SJSA1 (cell line): ENCODE results near the gene NECTIN2. TPM values are rescaled to one million over a fixed set of nuclear protein-coding genes. Genes with fewer than 3 reads are reported as not detected.
A peak's percentile ranks its signal among the peaks of the same experiment; 100 is the strongest.
"Not testable (repeated sequence)": the region's sequence is repeated elsewhere in the genome, so short reads cannot be mapped to it uniquely, and the experiment has no call there.

ENCODE experiments used
- DNase-seq, 2 experiments: peaks; one replicate each; pipeline ENCODE4 v3.0.0-alpha.2; 2015 to 2020; ENCODE audit warnings: low spot score in 2 of 2, low read depth in 1 of 2
- H3K27ac ChIP-seq: fragments of 250-450 bp; sonication (Bioruptor Pico); 2 replicates; pipeline ENCODE4 v1.5.1; 2020; ENCODE audit warnings: mild to moderate bottlenecking, moderate library complexity
- H3K27me3 ChIP-seq: fragments of 250-450 bp; sonication (Bioruptor Pico); replicated peaks from 2 replicates; pipeline ENCODE4 v1.5.1; 2020; ENCODE audit warnings: mild to moderate bottlenecking, moderate library complexity
- H3K36me3 ChIP-seq: fragments of 250-450 bp; sonication (Bioruptor Pico); 2 replicates; pipeline ENCODE4 v1.5.1; 2020; ENCODE audit warnings: mild to moderate bottlenecking
- H3K4me1 ChIP-seq: fragments of 250-450 bp; sonication (Bioruptor Pico); replicated peaks from 2 replicates; pipeline ENCODE4 v1.6.1; 2021; ENCODE audit warnings: mild to moderate bottlenecking
- H3K4me3 ChIP-seq: fragments of 250-450 bp; sonication (Bioruptor Pico); 2 replicates; pipeline ENCODE4 v1.5.1; 2020; ENCODE audit warnings: mild to moderate bottlenecking
- H3K9me3 ChIP-seq: fragments of 250-450 bp; sonication (Bioruptor Pico); replicated peaks from 2 replicates; pipeline ENCODE4 v1.5.1; 2020; ENCODE audit warnings: mild to moderate bottlenecking
- total RNA-seq: library from RNA; depleted of rRNA; stranded (reverse); fragments of >200 nt; shearing (Covaris generic); gene quantifications from 2 replicates; pipeline ENCODE4 v1.2.3, GENCODE V29; 2014

NECTIN2 gene
- total RNA-seq, 1 experiment from 2014 or later: 246 TPM

DNA sequence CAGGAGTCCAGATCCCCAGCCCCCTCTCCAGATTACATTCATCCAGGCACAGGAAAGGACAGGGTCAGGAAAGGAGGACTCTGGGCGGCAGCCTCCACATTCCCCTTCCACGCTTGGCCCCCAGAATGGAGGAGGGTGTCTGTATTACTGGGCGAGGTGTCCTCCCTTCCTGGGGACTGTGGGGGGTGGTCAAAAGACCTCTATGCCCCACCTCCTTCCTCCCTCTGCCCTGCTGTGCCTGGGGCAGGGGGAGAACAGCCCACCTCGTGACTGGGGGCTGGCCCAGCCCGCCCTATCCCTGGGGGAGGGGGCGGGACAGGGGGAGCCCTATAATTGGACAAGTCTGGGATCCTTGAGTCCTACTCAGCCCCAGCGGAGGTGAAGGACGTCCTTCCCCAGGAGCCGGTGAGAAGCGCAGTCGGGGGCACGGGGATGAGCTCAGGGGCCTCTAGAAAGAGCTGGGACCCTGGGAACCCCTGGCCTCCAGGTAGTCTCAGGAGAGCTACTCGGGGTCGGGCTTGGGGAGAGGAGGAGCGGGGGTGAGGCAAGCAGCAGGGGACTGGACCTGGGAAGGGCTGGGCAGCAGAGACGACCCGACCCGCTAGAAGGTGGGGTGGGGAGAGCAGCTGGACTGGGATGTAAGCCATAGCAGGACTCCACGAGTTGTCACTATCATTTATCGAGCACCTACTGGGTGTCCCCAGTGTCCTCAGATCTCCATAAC, 59.5 kb downstream of the NECTIN2 start, which contains the start of gene APOE:
TSS of gene APOE (plus strand) at position 360 of the 724 bp plus-strand sequence. CDS start 829 bp downstream, outside the sequence.
- Histone ChIP-seq H3K36me3 (peaks cover 39% of the 10 kb centered on the region), H3K27ac (no peak within 1 kb of the TSS), H3K27me3 (peaks cover 9% of the 10 kb centered on the region), H3K9me3 (no peaks in the 10 kb centered on the region), H3K4me3 (no peak within 1 kb of the TSS), H3K4me1 (peaks cover 3% of the 10 kb centered on the region; the same call in 1 of the 2 replicates)
- no peak for DNase-seq

DNA sequence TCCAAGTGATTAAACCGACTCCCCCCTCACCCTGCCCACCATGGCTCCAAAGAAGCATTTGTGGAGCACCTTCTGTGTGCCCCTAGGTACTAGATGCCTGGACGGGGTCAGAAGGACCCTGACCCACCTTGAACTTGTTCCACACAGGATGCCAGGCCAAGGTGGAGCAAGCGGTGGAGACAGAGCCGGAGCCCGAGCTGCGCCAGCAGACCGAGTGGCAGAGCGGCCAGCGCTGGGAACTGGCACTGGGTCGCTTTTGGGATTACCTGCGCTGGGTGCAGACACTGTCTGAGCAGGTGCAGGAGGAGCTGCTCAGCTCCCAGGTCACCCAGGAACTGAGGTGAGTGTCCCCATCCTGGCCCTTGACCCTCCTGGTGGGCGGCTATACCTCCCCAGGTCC, 61.5 kb downstream of the NECTIN2 start:
- no peak for DNase-seq
- Histone ChIP-seq H3K9me3 (no peaks in the 10 kb centered on the region), H3K27ac (no peak overlapping the region), H3K27me3 (peaks cover 9% of the 10 kb centered on the region), H3K36me3 (peaks cover 19% of the 10 kb centered on the region), H3K4me1 (peaks cover 10% of the 10 kb centered on the region), H3K4me3 (no peak overlapping the region)

DNA sequence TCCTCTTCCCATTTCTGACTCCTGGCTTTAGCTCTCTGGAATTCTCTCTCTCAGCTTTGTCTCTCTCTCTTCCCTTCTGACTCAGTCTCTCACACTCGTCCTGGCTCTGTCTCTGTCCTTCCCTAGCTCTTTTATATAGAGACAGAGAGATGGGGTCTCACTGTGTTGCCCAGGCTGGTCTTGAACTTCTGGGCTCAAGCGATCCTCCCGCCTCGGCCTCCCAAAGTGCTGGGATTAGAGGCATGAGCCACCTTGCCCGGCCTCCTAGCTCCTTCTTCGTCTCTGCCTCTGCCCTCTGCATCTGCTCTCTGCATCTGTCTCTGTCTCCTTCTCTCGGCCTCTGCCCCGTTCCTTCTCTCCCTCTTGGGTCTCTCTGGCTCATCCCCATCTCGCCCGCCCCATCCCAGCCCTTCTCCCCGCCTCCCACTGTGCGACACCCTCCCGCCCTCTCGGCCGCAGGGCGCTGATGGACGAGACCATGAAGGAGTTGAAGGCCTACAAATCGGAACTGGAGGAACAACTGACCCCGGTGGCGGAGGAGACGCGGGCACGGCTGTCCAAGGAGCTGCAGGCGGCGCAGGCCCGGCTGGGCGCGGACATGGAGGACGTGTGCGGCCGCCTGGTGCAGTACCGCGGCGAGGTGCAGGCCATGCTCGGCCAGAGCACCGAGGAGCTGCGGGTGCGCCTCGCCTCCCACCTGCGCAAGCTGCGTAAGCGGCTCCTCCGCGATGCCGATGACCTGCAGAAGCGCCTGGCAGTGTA, 62.2 kb downstream of the NECTIN2 start:
- no peak for DNase-seq
- H3K9me3 ChIP-seq: no peaks in the 10 kb centered on the region
- peaks cover 10% of the 10 kb centered on the region for H3K4me1 ChIP-seq
- H3K36me3 ChIP-seq: peaks cover 15% of the 10 kb centered on the region
- no peak overlapping the region for H3K27ac ChIP-seq
- H3K27me3 ChIP-seq: peaks cover 9% of the 10 kb centered on the region
- H3K4me3 ChIP-seq: no peak overlapping the region

DNA sequence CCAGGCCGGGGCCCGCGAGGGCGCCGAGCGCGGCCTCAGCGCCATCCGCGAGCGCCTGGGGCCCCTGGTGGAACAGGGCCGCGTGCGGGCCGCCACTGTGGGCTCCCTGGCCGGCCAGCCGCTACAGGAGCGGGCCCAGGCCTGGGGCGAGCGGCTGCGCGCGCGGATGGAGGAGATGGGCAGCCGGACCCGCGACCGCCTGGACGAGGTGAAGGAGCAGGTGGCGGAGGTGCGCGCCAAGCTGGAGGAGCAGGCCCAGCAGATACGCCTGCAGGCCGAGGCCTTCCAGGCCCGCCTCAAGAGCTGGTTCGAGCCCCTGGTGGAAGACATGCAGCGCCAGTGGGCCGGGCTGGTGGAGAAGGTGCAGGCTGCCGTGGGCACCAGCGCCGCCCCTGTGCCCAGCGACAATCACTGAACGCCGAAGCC, 62.8 kb downstream of the NECTIN2 start:
- peaks cover 9% of the 10 kb centered on the region for H3K27me3 ChIP-seq
- H3K27ac ChIP-seq: no peak overlapping the region
- DNase-seq: no peak
- H3K36me3 ChIP-seq: peaks cover 9% of the 10 kb centered on the region
- no peaks in the 10 kb centered on the region for H3K9me3 ChIP-seq
- peaks cover 10% of the 10 kb centered on the region for H3K4me1 ChIP-seq
- no peak overlapping the region for H3K4me3 ChIP-seq

DNA sequence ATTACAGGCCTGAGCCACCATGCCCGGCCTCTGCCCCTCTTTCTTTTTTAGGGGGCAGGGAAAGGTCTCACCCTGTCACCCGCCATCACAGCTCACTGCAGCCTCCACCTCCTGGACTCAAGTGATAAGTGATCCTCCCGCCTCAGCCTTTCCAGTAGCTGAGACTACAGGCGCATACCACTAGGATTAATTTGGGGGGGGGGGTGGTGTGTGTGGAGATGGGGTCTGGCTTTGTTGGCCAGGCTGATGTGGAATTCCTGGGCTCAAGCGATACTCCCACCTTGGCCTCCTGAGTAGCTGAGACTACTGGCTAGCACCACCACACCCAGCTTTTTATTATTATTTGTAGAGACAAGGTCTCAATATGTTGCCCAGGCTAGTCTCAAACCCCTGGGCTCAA, 63.7 kb downstream of the NECTIN2 start:
- Histone ChIP-seq H3K27ac (no peak overlapping the region), H3K27me3 (peaks cover 9% of the 10 kb centered on the region), H3K9me3 (no peaks in the 10 kb centered on the region), H3K4me1 (peaks cover 14% of the 10 kb centered on the region), H3K36me3 (no peaks in the 10 kb centered on the region; the same call in 1 of the 2 replicates), H3K4me3 (no peak overlapping the region)
- no peak for DNase-seq

DNA sequence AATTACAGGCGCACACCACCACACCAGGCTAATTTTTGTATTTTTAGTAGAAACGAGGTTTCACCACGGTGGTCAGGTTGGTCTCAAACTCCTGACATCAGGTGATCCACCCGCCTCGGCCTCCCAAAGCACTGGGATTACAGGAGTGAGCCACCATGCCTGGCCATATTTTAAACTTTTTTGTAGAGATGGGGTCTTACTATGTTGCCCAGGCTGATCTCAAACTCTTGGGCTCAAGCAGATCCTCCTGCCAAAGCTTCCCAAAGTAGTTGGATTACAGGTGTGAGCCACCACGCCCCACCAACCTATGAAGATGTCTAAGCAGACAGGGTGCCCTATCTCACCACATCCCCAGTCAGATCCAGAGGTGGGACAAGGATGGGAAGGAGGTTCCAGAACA, 65.8 kb downstream of the NECTIN2 start:
- H3K27ac ChIP-seq, H3K36me3 ChIP-seq, H3K4me3 ChIP-seq, H3K27me3 ChIP-seq, DNase-seq, H3K9me3 ChIP-seq: not testable (repeated sequence)
- H3K4me1 ChIP-seq: peaks cover 13% of the 10 kb centered on the region

DNA sequence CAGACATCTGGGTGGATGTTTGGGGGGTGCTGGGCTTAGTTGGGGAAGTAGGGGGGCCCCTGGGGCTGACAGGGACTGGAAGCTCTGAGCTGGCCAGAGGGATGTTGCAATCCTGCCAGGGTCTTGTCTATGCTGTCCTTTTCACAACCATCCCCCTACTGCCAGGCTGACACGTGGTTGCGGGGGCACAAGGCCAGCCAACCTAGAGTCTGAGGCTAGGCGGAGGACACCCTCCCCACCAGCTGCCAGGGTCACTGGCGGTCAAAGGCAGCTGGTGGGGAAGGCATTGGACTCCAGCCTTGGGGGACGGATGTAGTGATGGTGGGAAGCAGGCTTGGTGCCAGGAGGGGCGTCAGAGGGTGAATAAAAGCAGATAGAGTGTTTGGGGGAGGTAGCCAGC, 66.8 kb downstream of the NECTIN2 start:
- H3K4me3 ChIP-seq: no peak overlapping the region
- DNase-seq: no peak
- H3K27ac ChIP-seq: no peak overlapping the region
- H3K9me3 ChIP-seq: no peaks in the 10 kb centered on the region
- peaks cover 13% of the 10 kb centered on the region for H3K4me1 ChIP-seq
- no peaks in the 10 kb centered on the region for H3K27me3 ChIP-seq
- H3K36me3 ChIP-seq: no peaks in the 10 kb centered on the region

DNA sequence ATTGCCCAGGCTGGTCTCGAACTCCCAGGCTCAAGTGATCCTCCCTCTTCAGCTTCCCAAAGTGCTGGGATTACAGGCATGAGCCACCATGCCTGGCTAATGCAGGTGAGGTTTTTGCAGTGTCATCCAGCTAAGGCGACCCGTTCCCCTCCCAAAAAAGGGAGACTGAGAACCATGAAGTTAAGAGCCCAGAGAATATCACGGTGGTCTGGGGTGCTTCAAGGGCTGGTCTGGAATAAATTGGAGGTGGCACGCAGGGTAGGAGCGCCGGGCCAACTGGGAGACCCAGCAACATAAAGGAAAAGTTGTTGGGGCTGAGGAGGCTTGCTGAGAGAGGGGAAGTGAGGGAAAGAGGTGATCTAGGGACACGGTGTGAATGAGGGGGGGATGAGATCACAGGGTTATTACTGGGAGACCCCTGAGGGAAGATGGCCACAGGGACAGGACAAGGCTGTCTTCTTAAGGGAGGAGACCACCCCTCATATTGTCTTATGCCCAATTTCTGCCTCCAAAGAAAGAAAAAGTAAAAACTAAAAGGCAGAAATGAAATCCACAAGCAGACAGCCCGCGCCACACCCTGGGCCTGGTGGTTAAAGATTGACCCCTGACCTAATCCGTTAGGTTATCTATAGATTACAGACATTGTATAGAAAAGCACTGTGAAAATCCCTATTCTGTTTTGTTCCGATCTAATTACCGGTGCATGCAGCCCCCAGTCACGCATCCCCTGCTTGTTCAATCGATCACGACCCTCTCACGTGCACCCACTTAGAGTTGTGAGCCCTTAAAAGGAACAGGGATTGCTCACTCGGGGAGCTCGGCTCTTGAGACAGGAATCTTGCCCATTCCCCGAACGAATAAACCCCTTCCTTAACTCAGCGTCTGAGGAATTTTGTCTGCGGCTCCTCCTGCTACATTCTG, 67.7 kb downstream of the NECTIN2 start:
- H3K27ac ChIP-seq, H3K9me3 ChIP-seq, H3K4me3 ChIP-seq, DNase-seq, H3K36me3 ChIP-seq, H3K27me3 ChIP-seq: not testable (repeated sequence)
- peaks cover 13% of the 10 kb centered on the region for H3K4me1 ChIP-seq

DNA sequence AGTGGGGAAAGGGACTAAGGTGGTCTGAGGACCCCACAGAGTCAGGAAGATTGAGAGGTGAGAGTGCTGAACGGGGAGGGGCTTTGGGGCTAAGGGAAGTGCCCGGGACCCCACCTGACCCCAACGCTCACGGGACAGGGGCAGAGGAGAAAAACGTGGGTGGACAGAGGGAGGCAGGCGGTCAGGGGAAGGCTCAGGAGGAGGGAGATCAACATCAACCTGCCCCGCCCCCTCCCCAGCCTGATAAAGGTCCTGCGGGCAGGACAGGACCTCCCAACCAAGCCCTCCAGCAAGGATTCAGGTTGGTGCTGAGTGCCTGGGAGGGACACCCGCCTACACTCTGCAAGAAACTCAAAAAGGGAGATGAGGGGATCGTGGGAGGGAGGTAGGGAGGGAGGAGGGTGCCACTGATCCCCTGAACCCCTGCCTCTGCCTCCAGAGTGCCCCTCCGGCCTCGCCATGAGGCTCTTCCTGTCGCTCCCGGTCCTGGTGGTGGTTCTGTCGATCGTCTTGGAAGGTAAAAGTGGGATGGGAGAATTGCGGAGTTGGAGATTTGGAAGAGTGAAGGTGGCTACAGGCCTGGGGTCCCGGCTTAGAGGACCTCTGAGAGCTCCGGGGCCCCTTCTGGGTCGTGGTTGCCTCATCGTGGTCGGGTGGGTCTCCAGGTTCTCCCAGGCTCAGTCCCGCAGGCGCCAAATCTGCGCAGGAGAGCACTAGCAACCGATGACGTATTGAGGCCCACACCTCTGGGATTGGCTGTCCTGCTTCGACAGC, 68.5 kb downstream of the NECTIN2 start, which contains the start of gene APOC1:
TSS of gene APOC1 (plus strand) at position 176 of the 774 bp plus-strand sequence. CDS start at position 460, 284 bp downstream.
- not testable (repeated sequence) for H3K9me3 ChIP-seq, H3K36me3 ChIP-seq, H3K27me3 ChIP-seq
- Histone ChIP-seq H3K4me1 (peaks cover 13% of the 10 kb centered on the region), H3K27ac (peak within 1 kb of the TSS; percentile 67), H3K4me3 (peak within 1 kb of the TSS; percentile 50)
- peak; percentile 82 to 93 for DNase-seq

DNA sequence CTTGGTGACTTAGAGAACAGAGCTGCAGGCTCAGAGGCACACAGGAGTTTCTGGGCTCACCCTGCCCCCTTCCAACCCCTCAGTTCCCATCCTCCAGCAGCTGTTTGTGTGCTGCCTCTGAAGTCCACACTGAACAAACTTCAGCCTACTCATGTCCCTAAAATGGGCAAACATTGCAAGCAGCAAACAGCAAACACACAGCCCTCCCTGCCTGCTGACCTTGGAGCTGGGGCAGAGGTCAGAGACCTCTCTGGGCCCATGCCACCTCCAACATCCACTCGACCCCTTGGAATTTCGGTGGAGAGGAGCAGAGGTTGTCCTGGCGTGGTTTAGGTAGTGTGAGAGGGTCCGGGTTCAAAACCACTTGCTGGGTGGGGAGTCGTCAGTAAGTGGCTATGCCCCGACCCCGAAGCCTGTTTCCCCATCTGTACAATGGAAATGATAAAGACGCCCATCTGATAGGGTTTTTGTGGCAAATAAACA, 78.2 kb downstream of the NECTIN2 start:
- Histone ChIP-seq H3K9me3 (no peaks in the 10 kb centered on the region), H3K27ac (no peak overlapping the region), H3K4me3 (no peak overlapping the region), H3K4me1 (peaks cover 7% of the 10 kb centered on the region), H3K36me3 (no peaks in the 10 kb centered on the region), H3K27me3 (no peaks in the 10 kb centered on the region)
- DNase-seq: no peak

DNA sequence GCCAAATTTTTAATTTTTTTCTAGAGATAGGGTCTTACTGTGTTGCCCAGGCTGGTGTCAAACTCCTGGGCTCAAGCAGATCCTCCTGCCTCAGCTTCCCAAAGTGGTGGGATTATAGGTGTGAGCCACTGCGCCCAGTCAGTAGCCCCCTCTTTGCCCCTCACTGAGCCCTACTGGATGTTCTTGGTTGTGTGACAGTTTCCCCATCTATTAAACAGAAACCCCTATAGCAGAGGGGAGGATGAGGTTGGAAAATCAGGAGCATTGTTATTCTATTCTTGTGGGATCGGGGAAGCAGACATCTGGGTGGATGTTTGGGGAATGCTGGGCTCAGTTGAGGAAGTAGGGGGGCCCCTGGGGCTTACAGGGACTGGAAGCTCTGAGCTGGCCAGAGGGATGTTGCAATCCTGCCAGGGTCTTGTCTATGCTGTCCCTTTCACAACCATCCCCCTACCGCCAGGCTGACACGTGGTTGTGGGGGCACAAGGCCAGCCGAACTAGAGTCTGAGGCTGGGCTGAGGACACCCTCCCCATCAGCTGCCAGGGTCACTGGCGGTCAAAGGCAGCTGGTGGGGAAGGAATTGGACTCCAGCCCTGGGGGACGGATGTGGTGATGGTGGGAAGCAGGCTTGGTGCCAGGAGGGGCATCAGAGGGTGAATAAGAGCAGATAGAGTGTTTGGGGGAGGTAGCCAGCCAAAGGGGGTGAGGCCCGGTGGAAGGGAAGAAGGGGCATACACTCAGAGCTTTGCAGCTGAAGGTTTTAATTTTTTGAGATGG, 79.2 kb downstream of the NECTIN2 start:
- Histone ChIP-seq H3K27me3 (no peaks in the 10 kb centered on the region), H3K4me1 (peaks cover 7% of the 10 kb centered on the region), H3K27ac (no peak overlapping the region), H3K9me3 (no peaks in the 10 kb centered on the region), H3K4me3 (no peak overlapping the region), H3K36me3 (no peaks in the 10 kb centered on the region)
- no peak for DNase-seq
